K562 (cell line): ENCODE results near the gene AMDHD2. TPM values are rescaled to one million over a fixed set of nuclear protein-coding genes. Genes with fewer than 3 reads are reported as not detected.

Experiments used
- CREBBP ChIP-seq: IDR thresholded peaks from one replicate; pipeline ENCODE4 v1.6.1; 2012; ENCODE audit warnings: low read depth, mild to moderate bottlenecking, control low read depth, inconsistent platforms, low read length
- CTBP1 ChIP-seq: fragments of 450-650 bp; IDR thresholded peaks from 2 replicates; pipeline ENCODE4 v1.6.1; 2016; ENCODE audit warnings: borderline replicate concordance
- E2F5 ChIP-seq: sonication (generic); formaldehyde crosslinking; IDR thresholded peaks from 2 replicates; pipeline ENCODE4 v1.8.0; 2022; ENCODE audit warnings: mild to moderate bottlenecking, missing genetic modification reagents
- EP400 ChIP-seq: fragments of 450-650 bp; IDR thresholded peaks from 2 replicates; pipeline ENCODE4 v1.6.1; 2017; ENCODE audit warnings: antibody characterized with exemption, mild to moderate bottlenecking, moderate library complexity
- ESRRA ChIP-seq: fragments of 450-650 bp; IDR thresholded peaks from 2 replicates; pipeline ENCODE4 v1.6.1; 2014; ENCODE audit warnings: low read depth, mild to moderate bottlenecking, moderate library complexity, borderline replicate concordance
- ETV5 ChIP-seq: sonication (generic); formaldehyde crosslinking; IDR thresholded peaks from 2 replicates; pipeline ENCODE4 v1.4.0; 2020; ENCODE audit warnings: low read depth, mild to moderate bottlenecking, missing genetic modification reagents
- HDAC1 ChIP-seq, 2 experiments: fragments of 450-650 bp; IDR thresholded peaks; 2 replicates each; pipeline ENCODE4 v1.6.1; 2016 to 2017; ENCODE audit warnings: inconsistent platforms in 1 of 2, mild to moderate bottlenecking in 1 of 2, moderate library complexity in 1 of 2
- KLF1 ChIP-seq: fragments of 450-650 bp; IDR thresholded peaks from 2 replicates; pipeline ENCODE4 v1.6.1; 2016; ENCODE audit warnings: missing genetic modification characterization, missing compliant biosample characterization
- NR2C1 ChIP-seq, 2 experiments: fragments of 450-650 bp; IDR thresholded peaks; 2 replicates each; pipeline ENCODE4 v1.6.1; 2017; ENCODE audit warnings: mild to moderate bottlenecking in 2 of 2, antibody characterized with exemption in 1 of 2, inconsistent platforms in 1 of 2, missing compliant biosample characterization in 1 of 2, missing genetic modification characterization in 1 of 2
- NR2C2 ChIP-seq, 2 experiments: fragments of 200-800 bp in 1 of 2; sonication (Bioruptor generic) in 1 of 2; sonication (generic) in 1 of 2; formaldehyde crosslinking in 1 of 2; IDR thresholded peaks; 2 replicates each; pipeline versions ENCODE4 v1.6.1 to v1.8.0; 2016 to 2022; ENCODE audit warnings: mild to moderate bottlenecking in 1 of 2, missing compliant biosample characterization in 1 of 2, missing genetic modification characterization in 1 of 2, missing genetic modification reagents in 1 of 2
- PBX2 ChIP-seq, 2 experiments: IDR thresholded peaks in 1 of 2; conservative IDR thresholded peaks in 1 of 2; 2 replicates each; pipeline ENCODE4 v1.6.1; 2016; ENCODE audit warnings: low read depth in 2 of 2, mild to moderate bottlenecking in 1 of 2, missing compliant biosample characterization in 1 of 2, missing genetic modification characterization in 1 of 2, moderate library complexity in 1 of 2
- VEZF1 ChIP-seq: fragments of 200-800 bp; sonication (Bioruptor generic); IDR thresholded peaks from 2 replicates; pipeline ENCODE4 v1.6.1; 2017; ENCODE audit warnings: missing genetic modification characterization, missing compliant biosample characterization
- polyA plus RNA-seq, 8 experiments: library from polyadenylated mRNA; depleted of rRNA in 4 of 8; stranded (reverse) in 5 of 8; unstranded in 3 of 8; fragments of >200 nt; fragmentation: Nextera tagmentation in 2 of 8; fragmentation: Illumina TruSeq in 1 of 8; extraction: Ambion mirVana in 2 of 8; extraction: Trizol in 1 of 8; gene quantifications; 2 replicates each; pipeline versions ENCODE4 v1.2.1 to v1.2.3, GENCODE V29; 2011 to 2014; ENCODE audit warnings: inconsistent platforms in 1 of 8, missing spikeins in 1 of 8
- total RNA-seq, 7 experiments: library from RNA; depleted of rRNA in 6 of 7; stranded (reverse); fragments of >200 nt in 6 of 7; fragmentation: Illumina TruSeq in 2 of 7; extraction: Trizol in 2 of 7; gene quantifications; 2 replicates each; pipeline versions ENCODE4 v1.2.1 to v1.2.3, GENCODE V29; 2011 to 2021; ENCODE audit warnings: low replicate concordance in 1 of 7

The AMDHD2 gene
- total and polyA plus RNA-seq, 9 of the 15 experiments (the other 6 are each of a cell fraction or from before 2014, with no cell fraction given): 0.38 to 56.9 (median 18.3) TPM; not detected in 1

- TF ChIP-seq PBX2 (CRISPR knock-in tag; IDR thresholded peaks at IDR 0.05; ENCODE audit: low read depth) (no peak), PBX2 (tag; conservative IDR thresholded peaks at IDR 0.05; ENCODE audit: low read depth) (peak; percentile 66), HDAC1 (IDR thresholded peaks at IDR 0.05) (peak in 1 of 2 experiments; percentile 21; a peak in 2 of 4 replicates), CREBBP (no peak), EP400 (no peak), ETV5 (0 out of 2 replicates have a peak, but pooled peaks have one; percentile 50), E2F5 (CRISPR knock-in tag) (no peak), VEZF1 (peak; percentile 54), NR2C1 (IDR thresholded peaks at IDR 0.05) (peak; percentile 91), NR2C1 (tag; IDR thresholded peaks at IDR 0.05) (peak; percentile 95), CTBP1 (0 out of 2 replicates have a peak, but pooled peaks have one; percentile 14), ESRRA (0 out of 2 replicates have a peak, but pooled peaks have one; percentile 23), KLF1 (tag) (no peak), NR2C2 (CRISPR knock-in tag; IDR thresholded peaks at IDR 0.05) (peak; percentile 74), NR2C2 (tag; IDR thresholded peaks at IDR 0.05) (peak; percentile 93)
Observed at GRCh38 chr16:2484898-2485508, 35.2 kb upstream of the AMDHD2 start (continued).
